ENCODE measurements around the gene ADAMTS7. TPM values are rescaled to one million over a fixed set of nuclear protein-coding genes. Genes with fewer than 3 reads are reported as not detected.
"Not testable (repeated sequence)": the region's sequence is repeated elsewhere in the genome, so short reads cannot be mapped to it uniquely, and the experiment has no call there.

Gene ADAMTS7
- total RNA-seq, 1 experiment from 2014 or later = 23.1 TPM

DNA sequence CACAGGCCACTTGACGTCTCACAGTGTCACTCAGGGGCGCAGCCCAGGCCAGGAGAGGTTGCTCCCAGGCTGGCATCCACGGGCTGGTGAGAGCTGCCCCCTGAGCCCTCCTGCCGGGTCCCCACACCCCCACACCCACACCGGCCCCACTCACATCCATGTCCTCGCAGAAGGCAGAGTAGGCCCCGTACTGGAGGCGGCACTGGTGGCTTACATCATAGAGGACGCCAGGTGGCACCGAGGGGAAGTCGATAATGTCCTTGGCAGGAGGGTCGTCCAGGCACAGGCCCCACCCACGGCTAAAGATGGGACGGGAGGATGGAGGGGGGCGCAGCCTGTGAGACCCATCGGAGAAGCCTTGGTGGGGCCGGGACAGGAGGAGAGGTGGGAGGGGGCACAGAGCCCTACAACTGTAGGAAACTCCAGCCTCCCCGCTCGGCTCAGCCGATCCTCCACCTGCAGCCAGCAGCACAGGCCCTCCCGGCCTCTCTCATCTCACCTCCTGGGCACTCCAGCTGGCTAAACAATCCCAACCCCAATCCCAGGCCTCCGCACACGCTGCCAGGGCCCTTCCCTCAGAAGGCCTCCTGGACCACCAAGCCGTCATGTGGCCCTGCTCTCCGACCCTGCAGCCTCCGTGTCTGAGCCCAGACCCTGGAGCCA lies 33.8 kb downstream of the ADAMTS7 start:
- H3K79me1 ChIP-seq (ENCODE audit: insufficient read depth, low read depth, low read length, poor library complexity, severe bottlenecking); H3K27me3 ChIP-seq (ENCODE audit: insufficient read depth, low read length); H3K27ac Mint-ChIP-seq; H3K9me3 ChIP-seq (ENCODE audit: control insufficient read depth, low read depth, low read length); H3K27ac ChIP-seq (ENCODE audit: insufficient read length, low read depth, low read length); H3K14ac ChIP-seq (ENCODE audit: insufficient read depth, low read length); H4K5ac ChIP-seq (ENCODE audit: insufficient read length, low read depth, low read length); H3K9ac ChIP-seq (ENCODE audit: extremely low read depth, insufficient read length, low read length); H3K36me3 Mint-ChIP-seq (ENCODE audit: insufficient read depth in 1 of 3, low read depth in 3 of 3); H4K91ac ChIP-seq (ENCODE audit: insufficient read length, low read depth, low read length); H2BK5ac ChIP-seq (ENCODE audit: insufficient read length, low read length); H2BK20ac ChIP-seq (ENCODE audit: low read depth, low read length, poor library complexity, severe bottlenecking); H3K9me3 Mint-ChIP-seq; H2BK12ac ChIP-seq (ENCODE audit: insufficient read length, low read depth, low read length); H3K23me2 ChIP-seq (ENCODE audit: insufficient read length, low read depth, low read length, poor library complexity, severe bottlenecking); H3K4me1 ChIP-seq (ENCODE audit: insufficient read depth, low read length); H3K23ac ChIP-seq (ENCODE audit: insufficient read length, low read depth, low read length); H3K4me2 ChIP-seq (ENCODE audit: insufficient read depth, insufficient read length, low read length); H3K4me3 Mint-ChIP-seq; H3K27me3 Mint-ChIP-seq (ENCODE audit: low read depth); H3K4ac ChIP-seq (ENCODE audit: low read depth, low read length); DNase-seq; H3K79me2 ChIP-seq (ENCODE audit: insufficient read depth, low read length); H3K18ac ChIP-seq (ENCODE audit: insufficient read length, low read depth, low read length); H2BK15ac ChIP-seq (ENCODE audit: low read depth, low read length); H2AFZ ChIP-seq (ENCODE audit: low read length); H3K4me1 Mint-ChIP-seq; H3T11ph ChIP-seq (ENCODE audit: low read length); H3K56ac ChIP-seq (ENCODE audit: insufficient read length, low read depth, low read length); H2BK120ac ChIP-seq (ENCODE audit: low read depth, low read length, poor library complexity, severe bottlenecking); H2AK5ac ChIP-seq (ENCODE audit: insufficient read length, low read length); H4K20me1 ChIP-seq (ENCODE audit: control insufficient read depth, insufficient read depth, insufficient read length); H4K8ac ChIP-seq (replicated peaks; ENCODE audit: insufficient read length, low read depth, low read length): not testable (repeated sequence)
- no CpG with 5 or more reads among the region's 26 CpGs for WGBS (ENCODE audit: extremely low coverage, insufficient read length, low lambda C conversion rate)

DNA sequence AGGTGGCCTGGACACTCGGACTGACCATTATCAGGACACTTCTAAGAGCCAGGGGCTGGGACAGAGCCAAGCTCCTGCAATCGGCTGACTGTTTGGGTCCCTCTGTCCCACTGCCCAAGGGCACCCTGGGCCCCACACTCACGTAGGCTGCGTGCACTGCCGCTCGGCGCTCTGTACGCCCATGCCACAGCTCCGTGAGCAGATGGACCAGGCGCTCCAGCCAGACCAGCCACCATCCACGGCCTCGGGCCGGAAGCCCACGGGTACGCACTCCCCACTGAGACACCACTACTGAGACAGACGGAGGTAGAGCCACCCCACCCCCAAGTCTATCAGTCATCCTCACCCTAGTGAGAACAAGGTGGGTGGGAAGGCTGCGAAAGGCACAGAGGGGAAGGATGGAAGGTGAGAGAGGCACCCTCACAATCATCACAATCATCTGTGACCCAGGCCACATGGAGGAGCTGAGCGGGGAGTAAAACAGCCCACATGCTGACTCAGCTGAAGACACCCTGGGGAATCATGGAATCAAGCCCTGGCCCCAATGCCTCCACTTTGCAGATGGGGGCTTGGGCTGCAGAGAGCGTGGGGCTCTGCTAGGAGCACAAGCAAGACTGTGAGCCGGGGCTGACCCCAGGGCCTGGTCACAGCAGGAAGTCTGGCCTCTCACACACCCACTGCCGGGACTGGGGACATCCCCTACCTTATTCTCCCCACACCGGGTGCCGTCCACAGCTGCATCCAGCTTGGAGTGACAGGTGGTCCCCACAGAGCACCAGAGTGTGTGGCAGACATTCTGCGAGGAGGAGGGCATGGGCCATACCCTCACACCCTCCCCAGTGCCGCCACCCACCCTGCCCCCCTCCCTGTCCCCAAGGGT lies 35.0 kb downstream of the ADAMTS7 start:
- H3K56ac ChIP-seq (ENCODE audit: insufficient read length, low read depth, low read length); H3K14ac ChIP-seq (ENCODE audit: insufficient read depth, low read length); H3K9me3 Mint-ChIP-seq; H3K9ac ChIP-seq (ENCODE audit: extremely low read depth, insufficient read length, low read length); H3K23me2 ChIP-seq (ENCODE audit: insufficient read length, low read depth, low read length, poor library complexity, severe bottlenecking); H4K20me1 ChIP-seq (ENCODE audit: control insufficient read depth, insufficient read depth, insufficient read length); H4K8ac ChIP-seq (replicated peaks; ENCODE audit: insufficient read length, low read depth, low read length); H3K4me1 Mint-ChIP-seq; H3K4me2 ChIP-seq (ENCODE audit: insufficient read depth, insufficient read length, low read length); H3K4me3 Mint-ChIP-seq; H2BK120ac ChIP-seq (ENCODE audit: low read depth, low read length, poor library complexity, severe bottlenecking); H3K27me3 Mint-ChIP-seq (ENCODE audit: low read depth); H4K5ac ChIP-seq (ENCODE audit: insufficient read length, low read depth, low read length); H3T11ph ChIP-seq (ENCODE audit: low read length); H3K18ac ChIP-seq (ENCODE audit: insufficient read length, low read depth, low read length); H2BK15ac ChIP-seq (ENCODE audit: low read depth, low read length); H3K79me2 ChIP-seq (ENCODE audit: insufficient read depth, low read length); H2BK5ac ChIP-seq (ENCODE audit: insufficient read length, low read length); H4K91ac ChIP-seq (ENCODE audit: insufficient read length, low read depth, low read length); H3K9me3 ChIP-seq (ENCODE audit: control insufficient read depth, low read depth, low read length); H2AK5ac ChIP-seq (ENCODE audit: insufficient read length, low read length); H2BK20ac ChIP-seq (ENCODE audit: low read depth, low read length, poor library complexity, severe bottlenecking); H2BK12ac ChIP-seq (ENCODE audit: insufficient read length, low read depth, low read length); H3K4me1 ChIP-seq (ENCODE audit: insufficient read depth, low read length); H3K27me3 ChIP-seq (ENCODE audit: insufficient read depth, low read length); H3K27ac ChIP-seq (ENCODE audit: insufficient read length, low read depth, low read length); H2AFZ ChIP-seq (ENCODE audit: low read length); H3K23ac ChIP-seq (ENCODE audit: insufficient read length, low read depth, low read length); DNase-seq; H3K79me1 ChIP-seq (ENCODE audit: insufficient read depth, low read depth, low read length, poor library complexity, severe bottlenecking); H3K4ac ChIP-seq (ENCODE audit: low read depth, low read length): not testable (repeated sequence)
- no CpG with 5 or more reads among the region's 25 CpGs for WGBS (ENCODE audit: extremely low coverage, insufficient read length, low lambda C conversion rate)
- Mint-ChIP-seq H3K27ac (peak overlapping the region in 1 of 3 experiments; percentile 3; a peak in 1 of 7 replicates), H3K36me3 (ENCODE audit: insufficient read depth in 1 of 3, low read depth in 3 of 3) (peaks cover 0 to 10% (median 4%) of the 10 kb centered on the region in 3 experiments; a peak in 5 of 7 replicates)
